Tibial artery (tissue), 4 donors: ENCODE measurements around the gene RBM47.
"Not testable (repeated sequence)": the region's sequence is repeated elsewhere in the genome, so short reads cannot be mapped to it uniquely, and the experiment has no call there.

Experiments used
- DNase-seq, 2 donors: peaks; one replicate each; pipeline ENCODE4 v3.0.0-alpha.2; 2019
- H3K27ac ChIP-seq, 2 donors: fragments of 200-600 bp; sonication (generic) in 1 of 2; 1 replicate in 1 of 2; 2 replicates in 1 of 2; pipeline ENCODE4 v1.5.1; 2018 to 2019; ENCODE audit warnings: mild to moderate bottlenecking in 1 of 2
- H3K27me3 ChIP-seq, 2 donors: fragments of 200-600 bp; sonication (generic) in 1 of 2; one replicate each; pipeline versions ENCODE4 v1.5.1 to v1.6.0; 2016 to 2019
- H3K36me3 ChIP-seq, 3 donors: fragments of 200-600 bp; sonication (generic) in 2 of 3; one replicate each; pipeline ENCODE4 v1.5.1; 2016 to 2019; ENCODE audit warnings: mild to moderate bottlenecking in 2 of 3
- H3K4me1 ChIP-seq, 4 donors: fragments of 200-600 bp; sonication (generic) in 2 of 4; 1 replicate in 3 of 4; 2 replicates in 1 of 4; pipeline ENCODE4 v1.5.1; 2016 to 2019
- H3K4me3 ChIP-seq, 2 donors: fragments of 200-600 bp; sonication (generic) in 1 of 2; 1 replicate in 1 of 2; 2 replicates in 1 of 2; pipeline ENCODE4 v1.5.1; 2018 to 2019; ENCODE audit warnings: mild to moderate bottlenecking in 2 of 2
- H3K9me3 ChIP-seq, 3 donors: fragments of 200-600 bp; sonication (generic) in 1 of 3; one replicate each; pipeline ENCODE4 v1.5.1; 2016 to 2019
- intact Hi-C: fragments of 100-400 bp; cut with DNase I; formaldehyde crosslinking; loops from one replicate; pipeline ENCODE4 v1.15.0; 2023; ENCODE audit warnings: low total_unique reads
- TF ChIP-seq, protein P1 (sequence below), 2 experiments: fragments of 200-600 bp in 1 of 2; fragments of 450-650 bp in 1 of 2; IDR thresholded peaks; one replicate each; pipeline ENCODE4 v1.5.1; 2017 to 2019; ENCODE audit warnings: antibody characterized with exemption in 2 of 2, mild to moderate bottlenecking in 1 of 2, moderate library complexity in 1 of 2

Gene RBM47

GRCh38 chr4:40441430-40441829 lies 188.2 kb downstream of the RBM47 start:
- DNase-seq = no peak
- peaks cover 0 to 3% (median 0%) of the 10 kb centered on the region in 3 donors for H3K9me3 ChIP-seq
- TF ChIP-seq, protein P1, sequence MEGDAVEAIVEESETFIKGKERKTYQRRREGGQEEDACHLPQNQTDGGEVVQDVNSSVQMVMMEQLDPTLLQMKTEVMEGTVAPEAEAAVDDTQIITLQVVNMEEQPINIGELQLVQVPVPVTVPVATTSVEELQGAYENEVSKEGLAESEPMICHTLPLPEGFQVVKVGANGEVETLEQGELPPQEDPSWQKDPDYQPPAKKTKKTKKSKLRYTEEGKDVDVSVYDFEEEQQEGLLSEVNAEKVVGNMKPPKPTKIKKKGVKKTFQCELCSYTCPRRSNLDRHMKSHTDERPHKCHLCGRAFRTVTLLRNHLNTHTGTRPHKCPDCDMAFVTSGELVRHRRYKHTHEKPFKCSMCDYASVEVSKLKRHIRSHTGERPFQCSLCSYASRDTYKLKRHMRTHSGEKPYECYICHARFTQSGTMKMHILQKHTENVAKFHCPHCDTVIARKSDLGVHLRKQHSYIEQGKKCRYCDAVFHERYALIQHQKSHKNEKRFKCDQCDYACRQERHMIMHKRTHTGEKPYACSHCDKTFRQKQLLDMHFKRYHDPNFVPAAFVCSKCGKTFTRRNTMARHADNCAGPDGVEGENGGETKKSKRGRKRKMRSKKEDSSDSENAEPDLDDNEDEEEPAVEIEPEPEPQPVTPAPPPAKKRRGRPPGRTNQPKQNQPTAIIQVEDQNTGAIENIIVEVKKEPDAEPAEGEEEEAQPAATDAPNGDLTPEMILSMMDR (IDR thresholded peaks at IDR 0.05) = no peak
- no peak overlapping the region for H3K4me3 ChIP-seq
- H3K36me3 ChIP-seq = peaks cover 0 to 13% (median 5%) of the 10 kb centered on the region in 3 donors
- intact Hi-C loops = no loop called here
- no peak overlapping the region for H3K27ac ChIP-seq
- no peaks in the 10 kb centered on the region for H3K27me3 ChIP-seq
- H3K4me1 ChIP-seq = no peaks in the 10 kb centered on the region

DNA sequence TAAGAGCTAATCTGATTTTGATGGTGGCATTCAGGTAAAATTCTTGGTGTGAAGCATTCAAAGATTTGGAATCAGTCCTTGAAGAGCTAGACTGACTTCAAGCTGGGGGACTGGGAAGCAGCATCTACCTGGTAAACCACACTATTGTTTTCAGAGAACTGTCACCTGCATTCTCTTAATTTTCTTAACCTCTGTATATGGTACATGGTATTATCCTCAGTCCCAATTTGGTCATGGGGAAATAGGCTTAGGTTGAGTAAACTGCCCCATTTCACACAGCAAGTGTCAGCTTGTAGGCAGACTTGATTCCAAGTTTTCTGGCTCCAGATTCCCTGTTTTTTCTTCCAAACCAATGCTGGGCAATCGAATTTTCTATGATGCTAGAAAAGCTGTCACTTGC lies 190.1 kb downstream of the RBM47 start:
- intact Hi-C loops = no loop called here
- H3K4me3 ChIP-seq = no peak overlapping the region
- TF ChIP-seq, protein P1 (IDR thresholded peaks at IDR 0.05) = no peak
- no peak for DNase-seq
- no peaks in the 10 kb centered on the region for H3K4me1 ChIP-seq
- H3K27ac ChIP-seq = no peak overlapping the region
- H3K36me3 ChIP-seq = peaks cover 0 to 13% (median 5%) of the 10 kb centered on the region in 3 donors
- peaks cover 0 to 3% (median 0%) of the 10 kb centered on the region in 3 donors for H3K9me3 ChIP-seq
- H3K27me3 ChIP-seq = no peaks in the 10 kb centered on the region

DNA sequence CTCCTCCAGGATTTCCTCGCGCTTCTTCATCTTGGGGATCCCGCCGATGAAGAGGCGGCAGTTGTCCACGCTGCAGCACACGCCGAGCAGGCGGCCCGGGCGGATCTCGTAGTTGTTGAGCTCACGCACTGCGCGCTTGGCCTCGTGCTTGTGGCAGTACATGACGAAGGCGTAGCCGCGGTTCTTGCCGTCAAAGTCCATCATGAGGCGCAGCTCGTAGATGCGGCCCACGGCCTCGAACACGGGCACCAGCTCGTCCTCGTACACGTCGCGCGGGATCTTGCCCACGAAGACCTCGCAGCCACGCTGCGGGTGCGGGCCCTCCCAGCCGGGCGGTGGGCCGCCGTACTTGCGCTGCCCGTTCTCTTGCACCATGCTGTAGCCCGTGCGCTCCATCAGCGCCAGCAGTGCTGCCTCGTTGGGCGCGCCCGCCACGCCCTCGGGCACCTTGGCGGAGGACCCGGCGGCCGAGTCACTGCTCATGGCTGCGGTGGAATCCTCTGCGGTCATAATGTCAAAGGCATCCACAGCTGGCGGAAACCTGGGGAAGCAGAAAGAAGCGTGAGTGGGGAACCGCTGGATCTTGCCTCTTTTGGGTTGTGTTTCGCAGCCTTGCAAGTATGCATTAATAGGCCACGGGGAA lies 191.2 kb downstream of the RBM47 start:
- intact Hi-C loops = no loop called here
- Histone ChIP-seq H3K27ac (no peak overlapping the region), H3K9me3 (peaks cover 0 to 3% (median 0%) of the 10 kb centered on the region in 3 donors), H3K27me3 (no peaks in the 10 kb centered on the region), H3K4me3 (no peak overlapping the region), H3K36me3 (peaks cover 0 to 13% (median 5%) of the 10 kb centered on the region in 3 donors), H3K4me1 (no peaks in the 10 kb centered on the region)
- TF ChIP-seq, protein P1 (IDR thresholded peaks at IDR 0.05) = no peak
- DNase-seq = no peak

- no peak for DNase-seq
- Histone ChIP-seq H3K27me3 (no peaks in the 10 kb centered on the region), H3K36me3 (peaks cover 0 to 13% (median 5%) of the 10 kb centered on the region in 3 donors), H3K4me1 (no peaks in the 10 kb centered on the region), H3K9me3 (peaks cover 0 to 3% (median 0%) of the 10 kb centered on the region in 3 donors), H3K4me3 (no peak overlapping the region), H3K27ac (no peak overlapping the region)
- intact Hi-C loops = no loop called here
- TF ChIP-seq, protein P1 (IDR thresholded peaks at IDR 0.05) = no peak
Measured at GRCh38 chr4:40437741-40438383, 191.8 kb downstream of the RBM47 start.

DNA sequence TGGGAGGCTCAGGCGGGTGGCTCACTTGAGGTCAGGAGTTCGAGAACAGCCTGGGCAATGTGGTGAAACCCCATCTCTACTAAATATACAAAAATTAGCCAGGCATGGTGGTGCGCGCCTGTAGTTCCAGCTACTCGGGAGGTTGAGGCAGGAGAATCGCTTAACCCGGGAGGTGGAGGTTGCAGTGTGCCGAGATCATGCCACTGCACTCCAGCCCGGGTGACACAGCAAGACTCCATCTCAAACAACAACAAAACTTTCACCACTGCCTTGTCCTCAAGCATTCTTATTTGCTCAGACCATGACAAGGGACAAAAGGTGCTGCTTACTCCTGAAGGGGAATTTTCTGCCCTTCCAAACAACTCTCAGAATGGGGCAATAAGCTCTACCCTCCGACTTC lies 194.4 kb downstream of the RBM47 start:
- peaks cover 0 to 20% (median 5%) of the 10 kb centered on the region in 3 donors for H3K36me3 ChIP-seq
- H3K27me3 ChIP-seq, H3K9me3 ChIP-seq, intact Hi-C loops, H3K4me3 ChIP-seq, H3K27ac ChIP-seq, H3K4me1 ChIP-seq, DNase-seq: not testable (repeated sequence)

DNA sequence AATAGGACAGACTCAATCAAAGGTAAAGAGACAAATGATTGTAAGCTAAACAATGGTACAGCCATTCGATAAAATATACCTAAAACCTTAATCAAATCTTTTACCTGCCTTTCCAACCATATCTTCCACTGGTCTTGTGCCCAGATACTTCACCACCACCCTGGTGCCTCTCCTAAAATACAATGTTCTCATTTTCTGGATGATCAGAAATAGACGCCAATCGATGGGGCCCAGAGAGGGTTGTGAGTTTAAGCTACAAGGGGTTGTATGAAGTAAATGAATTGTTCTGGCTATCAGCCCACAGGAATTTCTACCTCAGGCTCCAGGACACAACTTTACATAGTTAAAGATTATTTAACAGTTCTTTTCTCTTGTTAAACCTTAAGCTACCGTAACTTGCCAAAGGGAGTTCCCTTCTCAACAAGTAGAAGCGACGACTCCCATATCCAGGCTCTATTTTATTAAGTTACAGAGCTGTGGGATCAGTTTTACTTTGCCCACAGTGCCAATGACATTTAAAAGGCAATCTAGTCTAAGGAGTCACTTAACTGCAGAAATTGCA lies 195.5 kb downstream of the RBM47 start:
- no peaks in the 10 kb centered on the region for H3K4me1 ChIP-seq
- peaks cover 0 to 20% (median 5%) of the 10 kb centered on the region in 3 donors for H3K36me3 ChIP-seq
- intact Hi-C loops = no loop called here
- peaks cover 0 to 3% (median 0%) of the 10 kb centered on the region in 3 donors for H3K9me3 ChIP-seq
- H3K27ac ChIP-seq = no peak overlapping the region
- TF ChIP-seq, protein P1 (IDR thresholded peaks at IDR 0.05) = no peak
- DNase-seq = no peak
- no peak overlapping the region for H3K4me3 ChIP-seq
- no peaks in the 10 kb centered on the region for H3K27me3 ChIP-seq
